Stomach (tissue), 9 donors: ENCODE data around the gene NAA40. TPM values are rescaled to one million over a fixed set of nuclear protein-coding genes. Genes with fewer than 3 reads are reported as not detected.

ENCODE experiments used
- DNase-seq, 2 donors: peaks; one replicate each; pipeline versions ENCODE4 v3.0.0 to v3.0.0-alpha.2; 2013 to 2019
- H3K27ac ChIP-seq, 5 donors: fragments of 200-600 bp in 4 of 5; sonication (generic) in 4 of 5; one replicate each; pipeline ENCODE4 v1.5.1; 2013 to 2019; ENCODE audit warnings: mild to moderate bottlenecking in 1 of 5, moderate library complexity in 1 of 5
- H3K27me3 ChIP-seq, 3 donors: fragments of 200-600 bp; sonication (generic); one replicate each; pipeline ENCODE4 v1.5.1; 2017 to 2019; ENCODE audit warnings: mixed run types in 1 of 3
- H3K36me3 ChIP-seq, 4 donors: fragments of 200-600 bp; sonication (generic); 1 replicate in 3 of 4; 2 replicates in 1 of 4; pipeline ENCODE4 v1.5.1; 2016 to 2019
- H3K4me1 ChIP-seq, 4 donors: fragments of 200-600 bp; sonication (generic); one replicate each; pipeline ENCODE4 v1.5.1; 2016 to 2019
- H3K4me3 ChIP-seq, 4 donors: fragments of 200-600 bp; sonication (generic) in 3 of 4; one replicate each; pipeline ENCODE4 v1.5.1; 2016 to 2019; ENCODE audit warnings: mild to moderate bottlenecking in 1 of 4
- H3K9me3 ChIP-seq, 4 donors: fragments of 200-600 bp; sonication (generic); one replicate each; pipeline ENCODE4 v1.5.1; 2016 to 2019
- CTCF ChIP-seq, 7 experiments: fragments of 450-650 bp in 4 of 7; fragments of 200-600 bp in 3 of 7; sonication (generic) in 3 of 7; IDR thresholded peaks; one replicate each; pipeline ENCODE4 v1.5.1; 2016 to 2019; ENCODE audit warnings: antibody characterized with exemption in 7 of 7, control low read depth in 2 of 7, mild to moderate bottlenecking in 1 of 7
- EP300 ChIP-seq: sonication (generic); formaldehyde crosslinking; IDR thresholded peaks from one replicate; pipeline ENCODE4 v1.6.1; 2017; ENCODE audit warnings: antibody characterized with exemption
- POLR2A ChIP-seq, 4 donors: fragments of 450-650 bp; IDR thresholded peaks; one replicate each; pipeline ENCODE4 v1.6.1; 2016; ENCODE audit warnings: antibody characterized with exemption in 4 of 4, control low read depth in 2 of 4, mild to moderate bottlenecking in 1 of 4, moderate library complexity in 1 of 4
- POLR2AphosphoS5 ChIP-seq, 3 donors: sonication (generic); formaldehyde crosslinking; IDR thresholded peaks; one replicate each; pipeline ENCODE4 v1.6.1; 2016; ENCODE audit warnings: antibody characterized with exemption in 3 of 3
- WGBS, 5 donors: extraction: QIAGEN DNeasy Blood & Tissue Kit in 3 of 5; methylation state at CpG; one replicate each; pipeline versions ENCODE4 v1.1.5 to v1.1.7; 2013 to 2018; 5-methylcytosine and 5-hydroxymethylcytosine counted together
- intact Hi-C: fragments of 100-400 bp; cut with DNase I; formaldehyde crosslinking; loops from one replicate; pipeline ENCODE4 v1.15.1; 2023; ENCODE audit warnings: low total_unique reads
- polyA plus RNA-seq, 3 donors: library from polyadenylated mRNA; stranded (reverse); fragments of 200-250 nt; gene quantifications; one replicate each; pipeline ENCODE4 v1.2.3, GENCODE V29; 2013
- total RNA-seq, 5 donors: library from RNA; depleted of rRNA; stranded (reverse); fragments of >200 nt; gene quantifications; one replicate each; pipeline versions ENCODE4 v1.1.0 to v1.2.3, GENCODE V29; 2014 to 2016
- donor health status: healthy with polysubstance abuse.
- donor health status: Bipolar disorder and iron deficiency.
- donor health status: healthy.

The NAA40 gene
- total and polyA plus RNA-seq, 8 donors: 4.3 to 71.4 (median 8.1) TPM

GRCh38 chr11:63907063-63907462, 31.7 kb upstream of the NAA40 start:
- peaks cover 70 to 100% (median 89%) of the 10 kb centered on the region in 4 donors for H3K36me3 ChIP-seq
- intact Hi-C loops: no loop called here

GRCh38 chr11:63907808-63908530, 30.8 kb upstream of the NAA40 start:
- TF ChIP-seq POLR2A (IDR thresholded peaks at IDR 0.05) (no peak), CTCF (IDR thresholded peaks at IDR 0.05) (no peak), POLR2AphosphoS5 (IDR thresholded peaks at IDR 0.05) (no peak), EP300 (no peak)
- intact Hi-C loops: no loop called here
- no peak overlapping the region for H3K4me3 ChIP-seq
- peak overlapping the region in 1 of 5 donors; percentile 11 for H3K27ac ChIP-seq
- no peak for DNase-seq
- H3K27me3 ChIP-seq: no peaks in the 10 kb centered on the region
- H3K36me3 ChIP-seq: peaks cover 61 to 93% (median 80%) of the 10 kb centered on the region in 4 donors
- peaks cover 4 to 32% (median 16%) of the 10 kb centered on the region in 4 donors for H3K4me1 ChIP-seq
- 89 to 91% (median 90%) methylated on average over 20 to 21 of the region's 21 CpGs for WGBS, 5 donors
- H3K9me3 ChIP-seq: no peaks in the 10 kb centered on the region

More at GRCh38 chr11:63907063-63907462, 31.7 kb upstream of the NAA40 start:
- WGBS, 5 donors: 70 to 86% (median 75%) methylated on average over 5 to 6 of the region's 6 CpGs
- TF ChIP-seq CTCF (IDR thresholded peaks at IDR 0.05) (no peak), POLR2A (IDR thresholded peaks at IDR 0.05) (no peak), EP300 (no peak), POLR2AphosphoS5 (IDR thresholded peaks at IDR 0.05) (no peak)
- Histone ChIP-seq H3K4me1 (peaks cover 4 to 32% (median 16%) of the 10 kb centered on the region in 4 donors), H3K27me3 (no peaks in the 10 kb centered on the region), H3K9me3 (no peaks in the 10 kb centered on the region), H3K4me3 (no peak overlapping the region), H3K27ac (no peak overlapping the region)
- no peak for DNase-seq

- intact Hi-C loops: no loop called here
- H3K4me3 ChIP-seq: no peak overlapping the region
- H3K27me3 ChIP-seq: no peaks in the 10 kb centered on the region
- TF ChIP-seq POLR2AphosphoS5 (IDR thresholded peaks at IDR 0.05): no peak
- TF ChIP-seq EP300: no peak
- TF ChIP-seq POLR2A (IDR thresholded peaks at IDR 0.05): no peak
- no peak for TF ChIP-seq CTCF (IDR thresholded peaks at IDR 0.05)
- DNase-seq: no peak
- no peaks in the 10 kb centered on the region for H3K9me3 ChIP-seq
- H3K4me1 ChIP-seq: peaks cover 4 to 32% (median 16%) of the 10 kb centered on the region in 4 donors
- H3K36me3 ChIP-seq: peaks cover 52 to 85% (median 72%) of the 10 kb centered on the region in 4 donors
- peak overlapping the region in 1 of 5 donors; percentile 66 for H3K27ac ChIP-seq
- 81 to 88% (median 85%) methylated on average over 43 to 46 of the region's 46 CpGs for WGBS, 5 donors
These were observed 30.0 kb upstream of the NAA40 start for GRCh38 chr11:63908631-63909401.
